Measurements from ENCODE around the gene EFEMP1. TPM values are rescaled to one million over a fixed set of nuclear protein-coding genes. Genes with fewer than 3 reads are reported as not detected.

The EFEMP1 gene
- total and polyA plus RNA-seq, 10 of the 15 experiments (the other 5 are each of a cell fraction or from before 2014, with no cell fraction given): 0.27 to 1.2 (median 0.35) TPM; not detected in 6

GRCh38 chr2:55943466-55943865 lies 19.9 kb upstream of the EFEMP1 start (continued):
- TF ChIP-seq CTCF (IDR thresholded peaks at IDR 0.05 in 2 of 3, conservative IDR thresholded peaks at IDR 0.05 in 1 of 3; ENCODE audit: control insufficient read depth in 2 of 3, extremely low read depth in 1 of 3, insufficient read depth in 1 of 3, low read depth in 3 of 3, low read length in 3 of 3) (no peak), NR2C1 (IDR thresholded peaks at IDR 0.05) (no peak), NFYA (IDR thresholded peaks at IDR 0.05; ENCODE audit: borderline replicate concordance, low read depth, low read length) (no peak), CBX5 (IDR thresholded peaks at IDR 0.05; ENCODE audit: low read depth) (no peak), ATF3 (IDR thresholded peaks at IDR 0.05; ENCODE audit: borderline replicate concordance, extremely low read depth, low read depth, low read length) (no peak)

GRCh38 chr2:55936351-55936750 lies 12.8 kb upstream of the EFEMP1 start:
- no peak overlapping the region for H3K27ac ChIP-seq (ENCODE audit: control insufficient read depth, insufficient read depth)
- no peak for ATAC-seq
- FAIRE-seq: no peak
- no peak overlapping the region for H3K9ac ChIP-seq (ENCODE audit: control insufficient read depth, insufficient read depth, low read length)
- no peak overlapping the region for H2AFZ ChIP-seq (ENCODE audit: control insufficient read depth, low read depth, low read length)
- no peaks in the 10 kb centered on the region; a peak in 1 of 4 replicates for H3K27me3 ChIP-seq (replicated peaks in 1 of 2; ENCODE audit: control insufficient read depth in 2 of 2, insufficient read depth in 2 of 2, low read length in 1 of 2)
- no peak for DNase-seq (ENCODE audit: low read depth, low spot score)
- ChIA-PET CTCF (interaction anchor here (1.0 kb wide), 1 partner anchor 12 kb away, joined by 4 read pairs; no protein-coding TSS in a partner anchor), RAD21 (ENCODE audit: unreplicated experiment) (no interaction called here), POLR2A (no interaction called here), SMC1A (ENCODE audit: uncharacterized antibody, unreplicated experiment) (no interaction called here)
- H3K4me2 ChIP-seq (ENCODE audit: control insufficient read depth, insufficient read depth): no peak overlapping the region
- in situ Hi-C loops (cut with MboI) (no loop called here), intact Hi-C loops (cut with micrococcal nuclease; ENCODE audit: unreplicated experiment) (no loop called here)
- WGBS (ENCODE audit: insufficient coverage, insufficient replicate concordance, low lambda C conversion rate, missing lambda C conversion rate): 14% methylated on average over 3 of the region's 3 CpGs
- H3K4me1 ChIP-seq (ENCODE audit: control insufficient read depth, insufficient read depth, low read length): no peaks in the 10 kb centered on the region
- H4K20me1 ChIP-seq (ENCODE audit: control insufficient read depth, insufficient read depth): no peaks in the 10 kb centered on the region
- no peaks in the 10 kb centered on the region for H3K36me3 ChIP-seq (ENCODE audit: control insufficient read depth in 2 of 2, insufficient read depth in 2 of 2, low read length in 1 of 2)
- BruUV-seq (replicated peaks): no TSS peak
- no peak overlapping the region for H3K4me3 ChIP-seq
- H3K9me3 ChIP-seq (replicated peaks; ENCODE audit: control insufficient read depth, insufficient read depth, low read length): no peaks in the 10 kb centered on the region
- H3K79me2 ChIP-seq (ENCODE audit: control insufficient read depth, insufficient read depth, low read length): no peaks in the 10 kb centered on the region
- no peak for TF ChIP-seq MAX (IDR thresholded peaks at IDR 0.05; ENCODE audit: low read depth, low read length)
- TF ChIP-seq SUPT20H (IDR thresholded peaks at IDR 0.05; ENCODE audit: borderline replicate concordance, control insufficient read depth, low read depth, low read length): no peak
- no peak for TF ChIP-seq CUX1 (IDR thresholded peaks at IDR 0.05; ENCODE audit: insufficient replicate concordance, low read depth, low read length)
- TF ChIP-seq MXI1 (IDR thresholded peaks at IDR 0.05; ENCODE audit: low read depth, low read length): no peak
- TF ChIP-seq CREM (IDR thresholded peaks at IDR 0.05; ENCODE audit: low read depth): no peak
- TF ChIP-seq PKNOX1 (IDR thresholded peaks at IDR 0.05): no peak
